HG03521 (cell line): ENCODE results near the gene C12orf56.
"Not testable (repeated sequence)": the region's sequence is repeated elsewhere in the genome, so short reads cannot be mapped to it uniquely, and the experiment has no call there.

Experiments used
- ATAC-seq: cut with Tn5 transposase; IDR thresholded peaks from one replicate; pipeline ENCODE4 v1.9.1; 2021; ENCODE audit warnings: mild to moderate bottlenecking, moderate library complexity; ENCODE audit not compliant: unreplicated experiment

C12orf56 gene

DNA sequence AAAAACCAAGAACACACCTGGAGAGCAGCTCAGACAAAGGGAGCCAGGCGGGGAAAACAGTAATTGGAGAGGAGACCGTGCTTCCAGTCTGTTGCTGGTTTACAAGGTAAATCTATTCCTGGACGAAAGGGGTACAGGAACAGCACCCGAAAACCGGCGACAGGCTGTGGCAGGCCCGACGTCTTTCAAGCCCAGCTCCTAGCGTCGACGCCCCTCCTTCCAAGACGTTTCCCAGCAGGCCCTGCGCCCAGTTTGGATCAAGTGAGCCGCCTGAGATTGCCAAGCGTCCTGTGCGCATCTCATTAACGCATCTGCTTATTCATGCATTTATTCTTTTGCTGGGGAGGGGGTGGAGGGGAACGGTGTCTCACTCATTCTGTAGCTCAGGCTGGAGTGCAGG is 1.4 kb downstream of the C12orf56 start:
- ATAC-seq = no peak

DNA sequence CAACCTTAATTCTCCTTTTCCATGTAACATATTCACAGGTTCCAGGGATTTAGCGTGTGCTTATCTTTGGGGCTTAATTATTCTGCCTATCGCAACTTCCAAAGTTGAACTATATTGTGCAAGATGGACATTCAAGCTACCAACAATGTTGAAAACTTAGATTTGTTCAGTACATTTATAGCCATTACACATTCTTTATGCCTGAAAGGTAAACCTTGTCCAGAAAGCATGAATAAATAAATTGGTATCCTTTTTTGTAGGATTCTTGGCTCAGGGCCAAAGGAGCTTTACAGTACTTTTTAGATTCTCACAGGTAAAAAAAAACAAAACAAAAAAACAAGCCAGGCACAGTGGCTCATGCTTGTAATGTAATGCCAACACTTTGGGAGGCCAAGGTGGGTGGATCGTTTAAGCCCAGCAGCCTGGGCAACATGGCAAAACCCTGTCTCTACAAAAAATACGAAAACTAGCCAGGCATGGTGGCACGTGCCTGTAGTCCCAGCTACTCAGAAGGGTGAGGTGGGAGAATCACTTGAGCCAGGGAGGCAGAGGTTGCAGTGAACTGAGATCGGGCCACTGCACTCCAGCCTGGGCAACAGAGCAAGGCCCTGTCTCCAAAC is 3.3 kb downstream of the C12orf56 start:
- ATAC-seq = no peak

DNA sequence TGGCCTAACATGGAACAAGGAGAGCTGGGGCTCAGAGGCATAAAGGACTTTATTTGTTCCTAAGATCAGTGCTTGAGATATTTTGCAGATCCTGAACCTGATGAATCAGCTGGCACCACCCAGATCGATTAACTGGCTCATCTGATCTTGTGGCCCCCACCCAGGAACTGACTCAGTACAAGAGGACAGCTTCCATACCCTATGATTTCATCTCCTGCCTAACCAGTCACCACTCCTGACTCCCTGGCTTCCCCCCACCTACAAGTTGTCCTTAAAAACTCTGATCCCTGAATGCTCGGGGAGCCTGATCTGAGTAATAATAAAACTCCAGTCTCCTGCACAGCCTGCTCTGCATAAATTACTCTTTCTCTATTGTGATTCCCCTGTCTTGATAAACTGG is 5.1 kb downstream of the C12orf56 start:
- ATAC-seq = no peak

DNA sequence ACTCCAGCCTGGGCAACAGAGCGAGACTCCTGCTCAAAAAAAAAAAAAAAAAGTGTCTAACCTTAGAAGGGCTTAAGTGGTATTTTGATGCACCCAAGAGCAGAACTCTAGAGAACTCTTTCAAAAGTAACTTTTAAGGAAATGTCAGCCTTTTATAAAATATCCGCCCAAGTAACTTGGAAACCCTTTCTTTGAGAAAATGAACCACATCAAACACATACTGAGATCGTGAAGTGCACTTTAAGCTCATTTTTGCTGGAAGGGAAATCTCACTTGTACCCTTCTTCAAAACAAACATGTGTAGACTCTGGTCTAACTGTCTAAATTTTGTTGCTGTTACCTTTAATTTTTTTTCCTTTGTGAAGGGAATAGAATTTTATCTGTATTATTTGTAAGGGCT is 5.5 kb downstream of the C12orf56 start:
- ATAC-seq = no peak

DNA sequence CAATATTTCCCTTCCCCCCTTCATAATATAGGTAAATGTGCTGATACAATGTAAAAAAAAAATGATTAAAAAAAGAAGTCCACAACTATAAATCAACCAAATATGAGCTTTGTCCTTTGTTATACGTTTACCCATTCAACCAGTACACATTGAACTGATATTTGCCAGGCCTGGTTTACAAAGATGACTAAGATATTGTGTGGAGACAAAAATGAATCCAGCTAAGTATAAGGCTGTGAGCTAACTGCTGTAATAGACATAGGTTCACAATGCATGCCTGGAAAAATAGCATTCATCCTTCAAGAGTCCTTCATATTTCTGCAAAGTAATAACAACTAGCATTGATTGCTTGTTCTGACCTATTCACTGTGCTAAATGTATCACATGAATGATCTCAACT is 6.9 kb downstream of the C12orf56 start:
- ATAC-seq = no peak

DNA sequence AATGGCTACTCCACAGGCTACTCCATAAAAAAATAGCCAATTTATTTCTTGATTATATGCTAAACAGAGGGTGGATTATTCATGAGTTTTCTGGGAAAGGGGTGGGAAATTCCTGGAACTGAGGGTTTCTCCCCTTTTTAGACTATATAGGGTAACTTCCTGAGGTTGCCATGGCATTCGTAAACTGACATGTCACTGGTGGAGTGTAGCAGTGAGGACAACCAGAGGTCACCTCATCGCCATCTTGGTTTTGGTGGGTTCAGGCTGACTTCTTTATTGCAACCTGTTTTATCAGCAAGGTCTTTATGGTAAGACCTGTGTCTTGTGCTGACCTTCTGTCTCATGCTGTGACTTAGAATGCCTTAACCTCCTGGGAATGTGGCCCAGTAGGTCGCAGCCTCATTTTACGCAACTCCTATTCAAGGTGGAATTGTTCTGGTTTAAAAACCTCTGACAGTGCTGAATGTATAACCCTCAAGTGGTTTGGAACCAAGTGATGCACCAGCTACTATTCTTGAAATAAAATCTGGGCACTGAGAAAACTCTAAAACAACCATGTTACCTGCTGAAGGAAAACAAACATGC is 27.7 kb downstream of the C12orf56 start:
- no peak for ATAC-seq

DNA sequence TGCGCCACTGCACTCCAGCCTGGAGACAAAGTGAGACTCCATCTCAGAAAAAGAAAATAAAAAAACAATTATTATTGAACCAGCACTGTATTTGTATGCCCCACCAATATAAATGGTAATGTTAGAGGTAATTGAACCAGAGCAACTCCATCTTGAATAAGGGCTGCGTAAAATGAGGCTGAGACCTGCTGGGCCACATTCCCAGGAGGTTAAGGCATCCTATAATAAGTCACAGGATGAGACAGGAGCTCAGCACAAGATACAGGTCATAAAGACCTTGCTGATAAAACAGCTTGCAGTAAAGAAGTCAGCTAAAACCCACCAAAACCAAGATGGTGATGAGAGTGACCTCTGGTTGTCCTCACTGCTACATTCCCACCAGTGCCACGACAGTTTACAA is 29.4 kb downstream of the C12orf56 start:
- not testable (repeated sequence) for ATAC-seq

DNA sequence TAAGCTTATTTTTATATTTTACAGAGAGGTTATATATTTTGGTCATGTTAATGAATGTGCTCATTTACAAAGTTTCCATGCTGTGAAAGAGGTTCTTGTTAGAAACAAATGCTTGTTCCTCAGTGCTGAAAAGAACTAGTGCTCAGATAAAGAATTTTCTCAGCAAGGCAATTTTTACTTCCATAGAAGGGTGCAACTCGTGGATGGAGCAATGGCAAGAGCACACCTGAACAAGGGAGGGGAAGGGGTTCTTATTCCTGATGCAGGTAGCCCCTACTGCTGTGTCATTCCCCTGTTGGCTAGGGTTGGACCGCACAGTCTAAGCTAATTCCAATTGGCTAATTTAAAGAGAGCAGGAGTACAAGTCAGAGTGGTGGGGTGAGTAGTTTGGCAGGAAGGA is 34.3 kb downstream of the C12orf56 start:
- not testable (repeated sequence) for ATAC-seq

DNA sequence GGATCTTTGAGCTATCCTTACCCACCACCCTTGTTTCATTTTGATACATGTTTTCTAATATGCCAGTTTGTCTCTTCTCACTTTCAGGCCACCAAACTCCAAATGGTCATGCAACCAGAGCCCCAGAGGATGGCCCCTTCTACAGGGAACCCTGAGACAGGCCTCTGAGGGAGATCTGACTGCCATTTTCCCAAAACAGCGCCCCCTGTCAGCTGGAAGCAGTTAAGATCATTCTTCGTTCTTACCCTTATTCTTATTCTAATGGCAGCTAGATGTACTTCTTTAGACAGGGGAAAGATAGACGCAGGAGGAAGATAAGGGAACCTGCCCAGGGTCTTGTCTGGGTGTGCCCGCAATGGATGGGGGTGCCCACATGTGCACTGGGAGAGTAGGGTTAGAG is 38.4 kb downstream of the C12orf56 start:
- no peak for ATAC-seq

DNA sequence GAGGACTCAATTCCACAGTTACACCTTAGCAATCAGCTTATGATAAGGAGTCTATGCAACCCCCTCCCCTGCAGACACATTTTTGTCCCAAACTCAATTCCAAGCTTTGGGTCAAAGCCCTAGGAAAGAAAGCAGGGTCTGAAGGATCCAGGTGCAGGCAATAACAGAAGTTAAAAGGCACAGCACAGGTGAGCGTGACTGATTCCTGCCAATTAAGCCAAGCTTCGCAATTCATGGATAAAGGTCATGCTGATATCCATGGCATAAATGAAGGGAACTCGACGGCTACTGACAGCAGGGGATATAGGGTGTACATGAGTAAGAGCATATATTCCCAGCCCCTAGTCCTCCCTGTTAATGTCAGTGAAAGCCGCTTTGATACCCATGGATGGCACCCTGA is 39.3 kb downstream of the C12orf56 start:
- no peak for ATAC-seq

DNA sequence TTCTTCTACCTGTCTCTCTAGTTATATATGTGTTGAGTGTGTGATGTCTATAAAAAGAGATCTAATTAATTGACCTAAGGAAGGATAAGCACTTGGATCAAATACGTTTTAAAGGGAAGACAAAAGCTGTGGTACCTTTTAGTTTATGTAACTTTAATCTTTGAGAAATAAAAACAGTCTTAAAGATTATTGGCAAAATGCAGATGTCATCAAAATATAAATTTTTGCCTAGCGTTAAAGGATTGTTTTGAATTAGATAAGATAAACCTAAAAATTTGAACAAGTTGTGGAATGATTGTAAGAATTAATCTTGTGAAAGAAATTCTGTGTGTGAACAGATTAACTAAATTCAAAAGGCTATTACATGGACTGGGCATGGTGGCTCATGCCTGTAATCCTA is 42.9 kb downstream of the C12orf56 start:
- no peak for ATAC-seq

DNA sequence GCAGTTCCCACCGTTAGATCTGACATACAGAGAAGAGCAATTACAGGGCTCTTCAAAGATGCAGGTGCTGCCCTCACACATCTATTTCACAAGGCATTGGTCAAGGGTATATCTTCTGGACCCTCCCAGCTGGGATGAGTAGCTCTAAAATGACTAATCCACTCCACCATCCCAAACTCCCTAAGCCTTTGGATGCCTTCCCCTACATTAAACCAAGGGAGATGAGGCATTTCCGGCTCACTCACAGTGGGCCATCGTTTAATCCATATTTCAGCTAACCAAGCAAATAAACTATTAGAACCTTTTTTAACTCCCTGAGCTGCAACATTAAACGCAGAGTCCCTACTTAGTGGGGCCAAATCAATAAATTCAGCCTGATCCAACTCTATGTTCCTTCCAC is 45.9 kb downstream of the C12orf56 start:
- not testable (repeated sequence) for ATAC-seq

DNA sequence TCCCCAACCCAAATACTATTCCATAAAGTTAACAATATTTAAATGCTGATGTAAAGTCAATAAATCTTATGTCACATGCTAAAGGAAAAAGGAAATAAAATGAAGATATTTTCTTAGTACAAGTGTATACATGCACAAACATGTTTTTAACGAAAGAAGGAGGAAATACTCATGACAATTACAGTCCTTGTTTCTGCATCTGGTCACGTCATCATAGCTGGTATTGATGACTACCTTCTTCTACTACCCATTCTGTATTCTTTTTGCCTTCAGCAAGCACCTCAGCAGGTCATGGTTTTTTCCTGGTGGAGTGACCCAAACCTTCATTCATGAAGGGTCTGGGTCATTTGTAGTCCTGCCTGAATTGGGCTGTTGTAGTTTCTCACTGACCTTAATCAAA is 50.0 kb downstream of the C12orf56 start:
- ATAC-seq = not testable (repeated sequence)

DNA sequence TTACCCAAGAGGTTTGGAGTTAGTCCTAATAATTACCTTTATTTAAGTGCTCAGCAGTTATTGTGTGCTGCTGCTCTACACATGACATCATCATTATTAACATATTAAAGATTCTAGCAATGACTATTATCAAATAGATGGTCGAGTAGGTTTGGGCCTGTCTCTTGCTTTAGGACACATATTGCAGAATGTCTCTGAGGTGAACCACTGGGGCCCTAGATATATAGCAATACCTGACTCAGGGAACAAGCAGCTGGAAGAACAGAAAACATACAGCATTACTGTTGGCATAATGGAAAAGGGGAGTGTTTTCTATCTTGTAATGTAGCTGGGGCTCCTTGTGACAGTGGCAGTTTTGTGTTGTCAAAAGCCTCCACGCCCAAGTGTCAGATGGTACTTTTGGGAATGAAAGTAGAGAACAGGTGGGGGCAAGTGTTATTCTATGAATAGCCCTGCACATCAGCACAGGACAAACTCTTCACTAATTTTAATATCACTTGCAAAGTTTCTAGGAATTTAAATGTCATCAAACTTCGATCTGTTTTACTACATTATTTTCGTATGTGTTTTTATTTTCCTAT is 54.6 kb downstream of the C12orf56 start:
- no peak for ATAC-seq

DNA sequence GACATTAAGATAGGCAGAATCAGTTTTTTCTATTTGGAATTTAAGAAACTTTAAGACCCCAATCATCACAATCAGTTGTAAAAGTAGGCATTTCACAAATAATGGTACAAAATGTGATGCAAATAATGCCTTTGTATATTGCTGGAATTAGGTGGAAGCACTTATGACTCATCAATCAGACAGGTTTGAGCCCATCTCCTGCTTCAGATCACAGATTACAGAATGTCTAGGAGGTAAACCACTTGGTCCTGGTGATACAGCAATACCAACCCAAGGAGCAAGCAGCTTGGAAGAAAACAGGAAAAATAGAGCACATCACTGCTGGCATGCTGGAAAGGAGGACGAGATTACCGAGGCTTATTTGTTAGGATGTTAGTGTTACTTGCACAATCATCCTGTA is 57.6 kb downstream of the C12orf56 start:
- no peak for ATAC-seq

DNA sequence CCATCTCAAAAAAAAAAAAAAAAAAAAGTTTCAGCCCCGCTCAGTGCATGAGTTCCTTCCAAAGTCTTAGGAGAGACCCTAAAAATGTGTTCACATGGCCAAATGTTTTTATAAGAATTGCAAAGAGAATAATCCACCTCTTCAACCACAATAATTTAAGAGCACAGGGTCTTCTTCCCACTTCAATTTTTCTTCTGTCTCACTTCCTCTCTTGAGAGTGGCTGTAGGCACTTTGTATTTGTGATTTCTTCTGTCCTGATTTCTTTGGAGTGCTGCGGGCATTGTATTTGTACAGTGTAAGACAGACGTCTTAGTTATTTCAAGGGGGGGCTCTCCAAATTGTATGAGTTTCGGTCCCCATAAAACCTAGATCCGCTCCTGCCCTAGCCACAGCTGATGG is 58.3 kb downstream of the C12orf56 start:
- ATAC-seq = no peak

DNA sequence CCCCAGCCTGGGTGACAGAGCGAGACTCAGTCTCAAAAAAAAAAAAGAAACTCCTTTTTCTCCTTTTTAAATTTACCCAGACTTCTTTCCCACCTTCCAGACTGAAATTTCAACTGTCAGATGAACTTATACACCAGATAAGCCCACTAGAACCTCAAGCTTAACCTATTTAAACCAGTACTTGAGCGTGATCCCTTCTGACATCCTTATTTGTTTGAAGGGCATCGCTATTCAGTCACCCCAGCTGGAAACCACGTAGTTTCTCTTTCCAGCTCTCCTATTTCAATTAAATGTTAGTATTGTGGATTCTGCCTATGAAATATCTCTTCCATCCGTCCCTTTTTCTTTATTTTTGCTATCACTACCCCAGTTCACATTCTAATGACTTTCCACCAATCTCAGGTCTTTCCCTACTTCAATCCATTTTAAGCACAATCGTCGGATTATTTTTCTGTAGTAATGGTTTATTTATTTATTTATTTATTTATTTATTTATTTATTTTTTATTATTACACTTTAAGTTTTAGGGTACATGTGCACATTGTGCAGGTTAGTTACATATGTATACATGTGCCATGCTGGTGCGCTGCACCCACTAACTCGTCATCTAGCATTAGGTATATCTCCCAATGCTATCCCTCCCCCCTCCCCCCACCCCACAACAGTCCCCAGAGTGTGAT is 61.4 kb downstream of the C12orf56 start:
- not testable (repeated sequence) for ATAC-seq

DNA sequence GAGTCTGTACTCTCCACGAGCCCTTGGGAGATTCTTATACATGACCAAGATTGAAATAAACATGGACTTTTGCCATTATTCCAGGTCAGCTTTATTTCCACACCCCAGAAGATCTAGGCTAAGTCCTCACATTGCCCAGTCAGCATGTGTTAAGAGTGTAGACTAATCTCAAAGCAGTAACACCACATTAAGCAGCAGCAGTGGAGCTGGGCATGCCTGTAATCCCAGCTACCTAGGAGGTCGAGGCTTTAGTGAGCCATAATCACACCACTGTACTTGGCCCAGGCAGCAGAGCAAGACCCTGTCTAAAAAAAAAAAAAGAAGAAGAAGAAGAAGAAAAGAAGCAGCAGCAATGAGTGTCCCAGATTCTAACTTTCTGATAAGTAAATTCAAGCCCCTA is 65.5 kb downstream of the C12orf56 start:
- no peak for ATAC-seq

DNA sequence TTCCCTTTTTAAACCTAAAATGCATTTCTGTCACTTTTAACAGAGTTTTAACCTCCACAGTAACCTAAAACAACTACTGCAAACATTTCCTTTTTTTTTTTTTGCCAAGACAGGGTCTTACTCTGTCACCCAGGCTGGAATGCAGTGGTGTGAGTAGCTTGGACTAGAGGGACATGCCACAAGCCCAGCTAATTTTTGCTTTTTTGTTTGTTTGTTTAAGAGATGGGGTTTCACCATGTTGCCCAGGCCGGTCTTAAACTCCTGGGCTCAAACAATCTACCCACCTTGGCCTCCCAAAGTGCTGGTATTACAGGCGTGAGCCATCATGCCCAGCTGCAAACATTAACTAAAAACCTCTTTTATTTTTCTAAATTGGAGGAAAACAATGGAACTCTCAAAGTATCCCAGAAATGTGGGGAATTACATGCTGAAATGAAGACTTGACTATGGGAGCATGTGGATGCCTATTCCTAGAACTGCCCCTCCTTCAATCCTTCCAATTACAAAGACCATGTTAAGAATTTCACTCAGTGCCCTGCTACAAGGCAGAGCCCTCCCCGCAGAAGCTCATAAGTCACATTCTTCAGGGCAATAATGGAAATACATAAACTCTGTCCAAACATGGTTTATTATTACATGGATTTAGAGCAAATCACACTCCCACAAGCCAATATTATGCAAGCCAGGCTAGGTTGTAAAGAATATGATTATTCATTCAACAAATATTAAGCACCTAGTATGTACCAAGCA is 66.9 kb downstream of the C12orf56 start:
- no peak for ATAC-seq

DNA sequence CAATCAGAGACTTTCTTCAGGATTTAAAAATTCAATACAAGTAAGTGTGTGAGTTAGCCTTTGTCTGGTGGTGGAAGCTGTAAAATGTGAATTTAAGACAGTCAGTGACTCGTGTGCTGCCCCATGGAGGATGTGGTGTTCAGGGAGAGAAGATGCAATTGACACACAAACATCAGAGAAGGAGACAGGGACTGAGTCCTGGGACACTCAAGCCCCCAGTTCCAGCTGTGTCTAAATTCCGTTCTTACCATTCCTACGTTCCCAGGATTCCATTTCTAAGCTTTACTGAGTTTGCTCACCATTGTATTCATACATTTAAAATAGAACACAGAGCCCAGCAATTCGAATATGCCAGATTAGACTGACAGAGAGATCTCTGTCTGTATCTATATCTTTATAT is 67.6 kb downstream of the C12orf56 start:
- ATAC-seq = no peak

DNA sequence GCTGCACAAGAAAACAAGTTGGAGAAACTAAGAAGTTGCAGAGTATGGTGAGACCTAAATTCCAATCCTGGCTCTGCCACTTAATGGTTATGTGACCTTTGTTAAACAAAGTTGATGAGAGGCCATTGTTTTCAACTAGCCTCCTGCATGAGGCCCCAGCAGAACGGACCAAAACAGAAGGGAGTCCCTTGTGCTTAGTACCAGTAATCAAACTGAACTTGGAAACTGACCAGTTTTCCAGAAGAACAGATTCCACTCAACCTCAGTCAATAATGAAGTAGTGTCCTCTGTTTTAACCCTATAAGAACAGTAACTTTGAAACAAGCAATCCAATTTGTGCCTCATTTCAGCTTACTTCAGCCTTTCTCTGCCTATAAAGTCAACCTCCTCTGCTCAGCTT is 69.9 kb downstream of the C12orf56 start:
- no peak for ATAC-seq
